ENCODE data around the gene ELMOD1. TPM values are rescaled to one million over a fixed set of nuclear protein-coding genes. Genes with fewer than 3 reads are reported as not detected.

The ELMOD1 gene
- total and polyA plus RNA-seq, 2 experiments from 2014 or later: 3.1 TPM

GRCh38 chr11:107679255-107680024 is 88.5 kb downstream of the ELMOD1 start:
- DNase-seq (ENCODE audit: low spot score): no peak
- Histone ChIP-seq H3K4me3 (no peak overlapping the region), H3K9me2 (replicated peaks; ENCODE audit: insufficient read depth) (no peaks in the 10 kb centered on the region), H3K4me2 (no peak overlapping the region), H3K36me3 (replicated peaks; ENCODE audit: insufficient read depth, low read depth) (no peaks in the 10 kb centered on the region), H2AFZ (no peak overlapping the region), H4K20me1 (ENCODE audit: insufficient read depth, poor library complexity, severe bottlenecking) (no peaks in the 10 kb centered on the region), H3K9me3 (ENCODE audit: low read depth) (no peaks in the 10 kb centered on the region), H3K27ac (no peak overlapping the region), H3K4me1 (ENCODE audit: insufficient read depth) (no peaks in the 10 kb centered on the region), H3K79me2 (no peaks in the 10 kb centered on the region), H3K27me3 (no peaks in the 10 kb centered on the region)
- WGBS (ENCODE audit: low lambda C conversion rate, missing lambda C conversion rate): 77% methylated on average over 4 of the region's 4 CpGs
- TF ChIP-seq CTCF (IDR thresholded peaks at IDR 0.05; ENCODE audit: poor library complexity) (no peak), EZH2phosphoT487 (IDR thresholded peaks at IDR 0.05; ENCODE audit: low read depth, severe bottlenecking, unreplicated experiment) (no peak), EZH2 (IDR thresholded peaks at IDR 0.05; ENCODE audit: borderline replicate concordance) (no peak)

- H3K4me1 ChIP-seq (ENCODE audit: insufficient read depth): no peaks in the 10 kb centered on the region
- no peaks in the 10 kb centered on the region for H3K27me3 ChIP-seq
- no peak overlapping the region for H3K27ac ChIP-seq
- H3K9me2 ChIP-seq (replicated peaks; ENCODE audit: insufficient read depth): no peaks in the 10 kb centered on the region
- no peak overlapping the region for H2AFZ ChIP-seq
- no peaks in the 10 kb centered on the region for H3K36me3 ChIP-seq (replicated peaks; ENCODE audit: insufficient read depth, low read depth)
- no peak overlapping the region for H3K4me3 ChIP-seq
- H3K79me2 ChIP-seq: no peaks in the 10 kb centered on the region
- DNase-seq (ENCODE audit: low spot score): no peak
- H4K20me1 ChIP-seq (ENCODE audit: insufficient read depth, poor library complexity, severe bottlenecking): no peaks in the 10 kb centered on the region
- WGBS (ENCODE audit: low lambda C conversion rate, missing lambda C conversion rate): 87% methylated on average over 4 of the region's 4 CpGs
- no peak for TF ChIP-seq EZH2 (IDR thresholded peaks at IDR 0.05; ENCODE audit: borderline replicate concordance)
- TF ChIP-seq CTCF (IDR thresholded peaks at IDR 0.05; ENCODE audit: poor library complexity): no peak
- no peak for TF ChIP-seq EZH2phosphoT487 (IDR thresholded peaks at IDR 0.05; ENCODE audit: low read depth, severe bottlenecking, unreplicated experiment)
- no peak overlapping the region for H3K4me2 ChIP-seq
- no peaks in the 10 kb centered on the region for H3K9me3 ChIP-seq (ENCODE audit: low read depth)
Measured at GRCh38 chr11:107682171-107682570, 91.2 kb downstream of the ELMOD1 start.

GRCh38 chr11:107682572-107682971 is 91.6 kb downstream of the ELMOD1 start:
- H3K79me2 ChIP-seq: no peaks in the 10 kb centered on the region

More at GRCh38 chr11:107682572-107682971, 91.6 kb downstream of the ELMOD1 start:
- 91% methylated on average over 5 of the region's 5 CpGs for WGBS (ENCODE audit: low lambda C conversion rate, missing lambda C conversion rate)
- Histone ChIP-seq H3K4me3 (no peak overlapping the region), H2AFZ (no peak overlapping the region), H3K9me2 (replicated peaks; ENCODE audit: insufficient read depth) (no peaks in the 10 kb centered on the region), H3K27ac (no peak overlapping the region), H3K4me1 (ENCODE audit: insufficient read depth) (no peaks in the 10 kb centered on the region), H4K20me1 (ENCODE audit: insufficient read depth, poor library complexity, severe bottlenecking) (no peaks in the 10 kb centered on the region), H3K36me3 (replicated peaks; ENCODE audit: insufficient read depth, low read depth) (no peaks in the 10 kb centered on the region), H3K27me3 (no peaks in the 10 kb centered on the region), H3K4me2 (no peak overlapping the region), H3K9me3 (ENCODE audit: low read depth) (no peaks in the 10 kb centered on the region)
- no peak for TF ChIP-seq EZH2 (IDR thresholded peaks at IDR 0.05; ENCODE audit: borderline replicate concordance)
- TF ChIP-seq EZH2phosphoT487 (IDR thresholded peaks at IDR 0.05; ENCODE audit: low read depth, severe bottlenecking, unreplicated experiment): no peak
- no peak for TF ChIP-seq CTCF (IDR thresholded peaks at IDR 0.05; ENCODE audit: poor library complexity)
- no peak for DNase-seq (ENCODE audit: low spot score)
